ENCODE results near the gene CCDC71L. TPM values are rescaled to one million over a fixed set of nuclear protein-coding genes. Genes with fewer than 3 reads are reported as not detected.
A peak's percentile ranks its signal among the peaks of the same experiment; 100 is the strongest.

CCDC71L gene
- total and polyA plus RNA-seq, 2 of the 4 experiments (the other 2 are of a cell fraction): 19.7 to 20.6 TPM

DNA sequence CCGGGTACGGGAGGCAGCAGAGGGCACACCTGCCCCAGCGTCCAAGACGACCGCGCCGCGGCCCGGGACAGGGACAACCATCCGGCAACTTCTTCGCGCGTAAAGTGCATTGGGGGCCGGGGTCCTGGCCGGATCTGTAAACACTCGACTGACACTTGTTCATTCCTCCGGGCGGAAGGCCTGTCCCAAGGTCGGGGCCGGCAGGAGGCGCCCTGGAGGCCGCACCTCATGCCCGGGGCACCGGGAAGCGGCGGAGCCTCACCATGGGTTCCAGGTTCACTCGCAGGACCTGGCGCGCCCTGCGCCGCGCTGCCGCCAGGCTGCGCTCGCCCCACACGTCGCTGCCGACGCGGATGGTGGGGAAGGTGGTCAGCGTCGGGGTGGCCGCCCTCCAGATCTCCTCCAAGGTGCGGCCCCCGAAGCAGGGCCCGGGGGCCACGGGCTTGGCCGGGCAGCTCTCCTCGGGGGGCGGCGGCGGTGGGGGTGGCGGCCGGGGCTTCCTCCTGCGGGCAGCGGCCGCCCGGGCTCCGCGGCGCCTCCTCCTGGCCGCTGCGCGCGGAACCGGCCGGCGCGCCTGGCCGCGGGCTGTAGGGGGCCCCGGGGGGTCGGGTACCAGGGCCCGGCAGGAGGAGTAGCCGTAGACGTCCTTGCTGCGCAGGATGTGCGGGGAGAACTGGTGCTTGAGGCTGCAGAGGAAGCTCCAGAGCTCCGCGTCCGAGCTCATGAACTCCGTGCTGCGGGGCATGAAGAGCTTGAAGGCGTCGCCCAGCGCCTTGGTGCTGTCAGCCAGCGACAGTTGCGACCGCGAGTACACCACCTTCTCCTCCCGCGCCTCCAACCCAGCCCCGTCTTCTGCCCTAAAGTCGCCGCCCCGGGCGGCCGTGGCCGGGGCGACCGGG lies 746 bp downstream of the CCDC71L start:
- Histone ChIP-seq H3K23ac (ENCODE audit: low read depth, low read length) (peak overlapping the region; percentile 99), H2AK5ac (ENCODE audit: low read depth, low read length) (peak overlapping the region; percentile 97), H4K20me1 (ENCODE audit: insufficient read depth, low read length) (no peaks in the 10 kb centered on the region), H4K5ac (ENCODE audit: low read depth, low read length) (peak overlapping the region; percentile 88), H3K56ac (ENCODE audit: extremely low read depth, insufficient read depth, low read length) (peak overlapping the region; percentile 98), H3K4me2 (ENCODE audit: low read depth, low read length) (peak overlapping the region; percentile 93), H3K36me3 (ENCODE audit: control insufficient read depth, insufficient read depth, low read length) (no peaks in the 10 kb centered on the region), H3K9ac (ENCODE audit: low read depth, low read length) (peak overlapping the region; percentile 99), H3K27me3 (ENCODE audit: control insufficient read depth, insufficient read depth, low read length) (no peaks in the 10 kb centered on the region), H2BK20ac (ENCODE audit: low read depth, low read length) (peak overlapping the region; percentile 61), H4K8ac (ENCODE audit: low read depth in 2 of 2, low read length in 2 of 2) (peak overlapping the region; percentile 45 to 99), H3K4ac (ENCODE audit: low read depth, low read length) (peak overlapping the region; percentile 98), H3K27ac (ENCODE audit: insufficient read depth, low read length) (peak overlapping the region; percentile 97), H2BK15ac (ENCODE audit: low read depth, low read length) (peak overlapping the region; percentile 94; the same call in 1 of the 3 replicates), H2BK120ac (ENCODE audit: low read depth, low read length) (peak overlapping the region; percentile 91), H4K91ac (ENCODE audit: insufficient read depth, low read depth, low read length) (peak overlapping the region; percentile 98), H3K79me1 (ENCODE audit: low read depth in 1 of 2, low read length in 2 of 2) (peaks cover 17 to 32% of the 10 kb centered on the region in 2 experiments), H3K18ac (ENCODE audit: low read depth, low read length) (peak overlapping the region; percentile 93), H2BK5ac (ENCODE audit: low read depth, low read length, poor library complexity, severe bottlenecking) (peak overlapping the region; percentile 92), H3K9me1 (ENCODE audit: insufficient read depth, low read length) (peaks cover 4% of the 10 kb centered on the region; the same call in 1 of the 2 replicates), H3K14ac (replicated peaks; ENCODE audit: low read depth, low read length) (peak overlapping the region; percentile 100), H2AFZ (replicated peaks; ENCODE audit: low read length, poor library complexity) (peak overlapping the region; percentile 98), H3K4me1 (ENCODE audit: control insufficient read depth, insufficient read depth, low read length) (0 out of 2 replicates have a peak, but pooled peaks cover 2% of the 10 kb centered on the region), H3K4me3 (ENCODE audit: insufficient read depth, low read depth, low read length) (peak overlapping the region; percentile 84), H2AK9ac (replicated peaks; ENCODE audit: low read depth, low read length, poor library complexity) (peak overlapping the region; percentile 97), H3K9me3 (ENCODE audit: control insufficient read depth, insufficient read depth, low read length) (no peaks in the 10 kb centered on the region)
- intact Hi-C loops (cut with micrococcal nuclease): loop anchor here (1.0 to 5.0 kb wide), 12 partner anchors 58 to 487 kb away; partner anchors contain the start of gene NAMPT
- CTCF ChIA-PET: interaction anchor here (0.6 to 2.4 kb wide), 9 partner anchors 19 to 484 kb away, joined by 3 to 17 read pairs (median 4); no protein-coding TSS in a partner anchor
- DNase-seq (peak; percentile 74), ATAC-seq (ENCODE audit: low read depth) (peak; percentile 60)
- dilution Hi-C loops (cut with HindIII; ENCODE audit: low sequenced_read_pairs, unreplicated experiment): no loop called here
- in situ Hi-C loops (cut with MboI; ENCODE audit: low sequenced_read_pairs): loop anchor here (10.0 kb wide), 2 partner anchors 485 to 495 kb away; no protein-coding TSS in a partner anchor
- TF ChIP-seq, protein P1, sequence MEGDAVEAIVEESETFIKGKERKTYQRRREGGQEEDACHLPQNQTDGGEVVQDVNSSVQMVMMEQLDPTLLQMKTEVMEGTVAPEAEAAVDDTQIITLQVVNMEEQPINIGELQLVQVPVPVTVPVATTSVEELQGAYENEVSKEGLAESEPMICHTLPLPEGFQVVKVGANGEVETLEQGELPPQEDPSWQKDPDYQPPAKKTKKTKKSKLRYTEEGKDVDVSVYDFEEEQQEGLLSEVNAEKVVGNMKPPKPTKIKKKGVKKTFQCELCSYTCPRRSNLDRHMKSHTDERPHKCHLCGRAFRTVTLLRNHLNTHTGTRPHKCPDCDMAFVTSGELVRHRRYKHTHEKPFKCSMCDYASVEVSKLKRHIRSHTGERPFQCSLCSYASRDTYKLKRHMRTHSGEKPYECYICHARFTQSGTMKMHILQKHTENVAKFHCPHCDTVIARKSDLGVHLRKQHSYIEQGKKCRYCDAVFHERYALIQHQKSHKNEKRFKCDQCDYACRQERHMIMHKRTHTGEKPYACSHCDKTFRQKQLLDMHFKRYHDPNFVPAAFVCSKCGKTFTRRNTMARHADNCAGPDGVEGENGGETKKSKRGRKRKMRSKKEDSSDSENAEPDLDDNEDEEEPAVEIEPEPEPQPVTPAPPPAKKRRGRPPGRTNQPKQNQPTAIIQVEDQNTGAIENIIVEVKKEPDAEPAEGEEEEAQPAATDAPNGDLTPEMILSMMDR (conservative IDR thresholded peaks at IDR 0.05; ENCODE audit: low read depth, low read length): peak; percentile 73
- TF ChIP-seq CEBPB (IDR thresholded peaks at IDR 0.05; ENCODE audit: low read depth, low read length): no peak
- TF ChIP-seq RFX5 (IDR thresholded peaks at IDR 0.05; ENCODE audit: low read depth, low read length): no peak
- peak; percentile 78 for TF ChIP-seq RAD21 (IDR thresholded peaks at IDR 0.05; ENCODE audit: low read length)
- peak; percentile 67 for TF ChIP-seq SMC3 (IDR thresholded peaks at IDR 0.05; ENCODE audit: low read depth, low read length)
- peak; percentile 40; the same call in 1 of the 2 replicates for TF ChIP-seq MAZ (IDR thresholded peaks at IDR 0.05; ENCODE audit: borderline replicate concordance, low read depth, low read length)
- POLR2A ChIA-PET (ENCODE audit: unreplicated experiment): interaction anchor here (0.6 to 0.7 kb wide), 2 partner anchors 100 to 514 kb away, joined by 3 to 4 read pairs; no protein-coding TSS in a partner anchor
- no TSS peak for BruUV-seq (replicated peaks)
- 1% methylated on average over 26 of the region's 101 CpGs; no CpG with 5 or more reads in 1 of the 2 experiments for WGBS, 2 experiments (ENCODE audit: extremely low coverage in 2 of 2, insufficient read length in 1 of 2)

Data from IMR-90 (cell line).